ENCODE measurements around the gene FGFBP1. TPM values are rescaled to one million over a fixed set of nuclear protein-coding genes. Genes with fewer than 3 reads are reported as not detected.

FGFBP1 gene
- total and polyA plus RNA-seq, 12 donors: 0.13 TPM; not detected in 11

DNA sequence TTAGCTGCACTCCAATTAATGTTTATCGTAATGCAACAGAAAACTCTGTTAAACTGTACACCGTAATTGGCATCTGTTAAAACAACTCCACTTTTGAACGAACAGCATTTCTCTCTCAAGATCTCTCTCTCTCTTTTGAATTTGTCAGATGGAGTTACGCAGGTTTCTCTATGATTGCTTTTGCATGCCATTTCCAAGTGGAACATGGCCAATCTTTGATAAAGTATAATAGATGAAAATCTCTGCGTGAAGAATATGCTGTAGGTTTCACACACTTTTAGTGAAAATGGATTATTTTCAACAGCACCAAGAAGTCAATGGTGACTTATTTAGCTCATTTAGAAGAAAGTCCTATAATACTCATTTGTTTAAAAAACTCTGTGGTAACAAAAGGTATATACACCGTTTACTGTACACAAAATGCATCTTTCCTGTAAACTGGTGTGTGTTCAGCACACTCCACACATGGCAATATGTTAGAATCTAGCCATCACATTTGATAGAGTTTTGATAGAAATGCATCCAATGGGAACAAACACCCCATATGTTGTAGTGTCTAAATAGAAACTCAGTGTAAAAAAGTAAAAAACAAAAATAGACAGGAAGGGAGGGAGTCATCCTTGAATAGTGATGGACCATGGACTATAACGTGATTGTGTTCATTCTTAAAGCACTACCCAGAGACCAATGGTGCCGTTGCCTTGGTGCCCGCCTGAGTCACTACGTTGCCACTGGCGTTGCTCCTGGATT is 30.2 kb upstream of the FGFBP1 start:
- no peak for ATAC-seq
- no peak for DNase-seq
- H3K27ac ChIP-seq: no peak overlapping the region
- H3K27me3 ChIP-seq: no peaks in the 10 kb centered on the region
- H3K4me1 ChIP-seq: no peaks in the 10 kb centered on the region
- 83 to 85% methylated on average over 11 of the region's 11 CpGs for WGBS, 2 donors
- intact Hi-C loops (cut with DNase I): no loop called here
- no peak overlapping the region for H3K4me3 ChIP-seq
- no peak for TF ChIP-seq CTCF (IDR thresholded peaks at IDR 0.05)
- peaks cover 0 to 10% (median 0%) of the 10 kb centered on the region in 11 donors for H3K9me3 ChIP-seq
- H3K36me3 ChIP-seq: peaks cover 0 to 11% (median 0%) of the 10 kb centered on the region in 9 donors

- peaks cover 0 to 11% (median 0%) of the 10 kb centered on the region in 9 donors for H3K36me3 ChIP-seq
- H3K9me3 ChIP-seq: peaks cover 0 to 10% (median 0%) of the 10 kb centered on the region in 11 donors
- no peak for TF ChIP-seq CTCF (IDR thresholded peaks at IDR 0.05)
- peaks cover 0 to 20% (median 8%) of the 10 kb centered on the region in 9 donors for H3K4me1 ChIP-seq
- H3K4me3 ChIP-seq: no peak overlapping the region
- no peak for DNase-seq
- 86 to 88% methylated on average over 5 of the region's 5 CpGs for WGBS, 2 donors
- intact Hi-C loops (cut with DNase I): no loop called here
- no peak overlapping the region for H3K27ac ChIP-seq
- ATAC-seq: no peak
- H3K27me3 ChIP-seq: no peaks in the 10 kb centered on the region
Observed at GRCh38 chr4:15965325-15965724, 26.8 kb upstream of the FGFBP1 start.

DNA sequence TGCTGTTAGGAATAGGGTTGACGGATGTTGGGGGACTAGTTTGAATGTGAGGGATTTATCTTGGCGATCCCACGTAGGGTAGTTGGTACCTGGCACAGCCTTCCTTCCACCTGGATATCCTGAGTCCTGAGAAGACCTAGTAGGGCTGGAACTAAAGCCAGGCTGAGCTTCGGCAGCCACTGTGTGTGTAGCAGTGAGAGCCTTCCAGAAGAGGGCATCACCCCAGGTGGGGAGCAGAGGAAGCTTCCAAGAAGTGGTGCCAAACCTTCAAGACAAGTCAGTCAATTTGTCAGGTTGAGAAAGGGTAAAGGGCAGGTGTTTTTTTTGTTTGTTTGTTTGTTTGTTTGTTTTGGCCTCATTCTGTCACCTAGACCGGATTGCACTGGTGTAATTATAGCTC is 25.6 kb upstream of the FGFBP1 start:
- no peak for DNase-seq
- no peak overlapping the region for H3K27ac ChIP-seq
- intact Hi-C loops (cut with DNase I): loop anchor here in 5 of 10 donors (5.0 kb wide), 1 partner anchor 38 kb away; no protein-coding TSS in a partner anchor
- ATAC-seq: no peak
- TF ChIP-seq CTCF (IDR thresholded peaks at IDR 0.05): no peak
- peaks cover 0 to 9% (median 0%) of the 10 kb centered on the region in 9 donors for H3K36me3 ChIP-seq
- WGBS, 2 donors: 76 to 81% methylated on average over 5 of the region's 5 CpGs
- H3K27me3 ChIP-seq: no peaks in the 10 kb centered on the region
- H3K4me1 ChIP-seq: peaks cover 0 to 20% (median 8%) of the 10 kb centered on the region in 9 donors
- H3K9me3 ChIP-seq: peaks cover 0 to 10% (median 0%) of the 10 kb centered on the region in 11 donors
- H3K4me3 ChIP-seq: no peak overlapping the region

- Histone ChIP-seq H3K27me3 (no peaks in the 10 kb centered on the region), H3K27ac (no peak overlapping the region), H3K36me3 (peaks cover 0 to 3% (median 0%) of the 10 kb centered on the region in 9 donors), H3K9me3 (peaks cover 0 to 10% (median 0%) of the 10 kb centered on the region in 11 donors), H3K4me3 (no peak overlapping the region), H3K4me1 (peaks cover 0 to 20% (median 8%) of the 10 kb centered on the region in 9 donors)
- DNase-seq (no peak), ATAC-seq (peak in 1 of 8 donors; percentile 22)
- intact Hi-C loops (cut with DNase I): loop anchor here in 5 of 10 donors (5.0 kb wide), 1 partner anchor 39 kb away; no protein-coding TSS in a partner anchor
- 69 to 73% methylated on average over 4 of the region's 4 CpGs for WGBS, 2 donors
- TF ChIP-seq CTCF (IDR thresholded peaks at IDR 0.05): no peak
Observed at GRCh38 chr4:15963576-15963975, 25.0 kb upstream of the FGFBP1 start.
